Measurements from ENCODE around the gene ALG3.
A peak's percentile ranks its signal among the peaks of the same experiment; 100 is the strongest.

Gene ALG3

GRCh38 chr3:184259878-184260723 is 11.3 kb upstream of the ALG3 start:
- Histone ChIP-seq H3K27ac (ENCODE audit: low read length) (no peak overlapping the region), H3K9me3 (ENCODE audit: control insufficient read depth, insufficient read depth, low read length) (no peaks in the 10 kb centered on the region), H3K4me1 (ENCODE audit: control insufficient read depth, insufficient read depth, low read length) (0 out of 2 replicates have a peak, but pooled peaks cover 3% of the 10 kb centered on the region), H3K27me3 (ENCODE audit: control insufficient read depth, insufficient read depth, low read length) (peaks cover 14% of the 10 kb centered on the region; the same call in 1 of the 2 replicates), H3K36me3 (ENCODE audit: control insufficient read depth, insufficient read depth, low read length) (no peaks in the 10 kb centered on the region), H3K4me3 (ENCODE audit: low read length) (peak overlapping the region; percentile 88; the same call in 1 of the 2 replicates)
- no peak for DNase-seq (ENCODE audit: low read depth, low spot score)
- WGBS (ENCODE audit: insufficient coverage, insufficient read length): no CpG with 5 or more reads among the region's 91 CpGs

DNA sequence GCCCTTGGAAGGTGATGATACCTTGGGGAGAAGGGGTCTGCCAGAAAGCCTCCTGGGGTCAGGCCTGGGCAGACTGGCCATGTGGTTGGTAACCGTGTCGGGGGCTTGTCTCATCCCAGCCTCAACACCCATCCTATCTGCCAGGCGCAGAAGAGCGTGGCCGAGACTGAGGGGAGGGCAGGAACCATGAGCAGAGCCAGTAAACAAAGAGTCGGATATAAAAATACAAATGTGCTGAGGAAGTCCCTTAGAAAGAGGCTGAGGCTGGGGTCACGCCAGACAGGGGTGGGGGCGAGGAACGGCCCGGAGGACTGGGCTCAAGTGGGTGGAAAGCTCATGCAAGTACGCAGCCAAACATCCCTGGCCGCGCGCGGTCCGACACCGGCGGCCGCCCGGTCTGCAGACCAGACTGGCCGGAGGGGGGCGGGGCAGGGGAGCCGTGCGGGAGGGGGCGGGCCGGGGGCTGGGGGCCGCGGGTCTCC is 10.7 kb upstream of the ALG3 start:
- H3K27me3 ChIP-seq (ENCODE audit: control insufficient read depth, insufficient read depth, low read length): peaks cover 14% of the 10 kb centered on the region; the same call in 1 of the 2 replicates
- no peak for DNase-seq (ENCODE audit: low read depth, low spot score)
- 0 out of 2 replicates have a peak, but pooled peaks cover 3% of the 10 kb centered on the region for H3K4me1 ChIP-seq (ENCODE audit: control insufficient read depth, insufficient read depth, low read length)
- H3K4me3 ChIP-seq (ENCODE audit: low read length): no peak overlapping the region
- no peaks in the 10 kb centered on the region for H3K36me3 ChIP-seq (ENCODE audit: control insufficient read depth, insufficient read depth, low read length)
- H3K9me3 ChIP-seq (ENCODE audit: control insufficient read depth, insufficient read depth, low read length): no peaks in the 10 kb centered on the region
- WGBS (ENCODE audit: insufficient coverage, insufficient read length): no CpG with 5 or more reads among the region's 28 CpGs
- no peak overlapping the region for H3K27ac ChIP-seq (ENCODE audit: low read length)

DNA sequence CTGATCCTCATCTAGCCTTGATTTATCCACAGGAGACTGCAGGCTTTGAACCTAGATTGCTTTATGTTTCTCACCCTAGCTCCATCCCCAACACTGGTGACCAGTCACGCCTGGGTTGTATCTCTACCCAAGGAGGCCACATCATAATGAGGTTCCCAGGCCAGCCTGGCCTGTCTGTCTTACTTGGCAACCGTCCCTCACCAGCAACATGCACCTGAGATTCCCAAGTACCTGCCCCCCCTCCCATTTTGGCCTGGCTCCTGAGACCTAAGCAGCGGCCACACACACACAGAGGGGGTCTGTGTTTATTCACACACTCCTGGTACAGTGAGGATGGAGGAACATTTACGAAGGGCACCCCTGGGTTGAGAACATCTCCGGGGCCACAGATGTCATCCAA is 10.2 kb upstream of the ALG3 start:
- no CpG with 5 or more reads among the region's 5 CpGs for WGBS (ENCODE audit: insufficient coverage, insufficient read length)
- Histone ChIP-seq H3K4me1 (ENCODE audit: control insufficient read depth, insufficient read depth, low read length) (0 out of 2 replicates have a peak, but pooled peaks cover 3% of the 10 kb centered on the region), H3K36me3 (ENCODE audit: control insufficient read depth, insufficient read depth, low read length) (no peaks in the 10 kb centered on the region), H3K9me3 (ENCODE audit: control insufficient read depth, insufficient read depth, low read length) (no peaks in the 10 kb centered on the region), H3K27ac (ENCODE audit: low read length) (no peak overlapping the region), H3K27me3 (ENCODE audit: control insufficient read depth, insufficient read depth, low read length) (peaks cover 14% of the 10 kb centered on the region; the same call in 1 of the 2 replicates), H3K4me3 (ENCODE audit: low read length) (no peak overlapping the region)
- DNase-seq (ENCODE audit: low read depth, low spot score): no peak

GRCh38 chr3:184257083-184257915 is 8.5 kb upstream of the ALG3 start:
- H3K4me1 ChIP-seq (ENCODE audit: control insufficient read depth, insufficient read depth, low read length): no peaks in the 10 kb centered on the region
- DNase-seq (ENCODE audit: low read depth, low spot score): no peak
- no peak overlapping the region for H3K4me3 ChIP-seq (ENCODE audit: low read length)
- no CpG with 5 or more reads among the region's 23 CpGs for WGBS (ENCODE audit: insufficient coverage, insufficient read length)
- no peak overlapping the region for H3K27ac ChIP-seq (ENCODE audit: low read length)
- H3K27me3 ChIP-seq (ENCODE audit: control insufficient read depth, insufficient read depth, low read length): peaks cover 8% of the 10 kb centered on the region; the same call in 1 of the 2 replicates
- no peaks in the 10 kb centered on the region for H3K9me3 ChIP-seq (ENCODE audit: control insufficient read depth, insufficient read depth, low read length)
- H3K36me3 ChIP-seq (ENCODE audit: control insufficient read depth, insufficient read depth, low read length): no peaks in the 10 kb centered on the region

- Histone ChIP-seq H3K27me3 (ENCODE audit: control insufficient read depth, insufficient read depth, low read length) (peaks cover 8% of the 10 kb centered on the region; the same call in 1 of the 2 replicates), H3K27ac (ENCODE audit: low read length) (no peak overlapping the region), H3K4me3 (ENCODE audit: low read length) (no peak overlapping the region), H3K4me1 (ENCODE audit: control insufficient read depth, insufficient read depth, low read length) (no peaks in the 10 kb centered on the region), H3K9me3 (ENCODE audit: control insufficient read depth, insufficient read depth, low read length) (no peaks in the 10 kb centered on the region), H3K36me3 (ENCODE audit: control insufficient read depth, insufficient read depth, low read length) (no peaks in the 10 kb centered on the region)
- no CpG with 5 or more reads among the region's 3 CpGs for WGBS (ENCODE audit: insufficient coverage, insufficient read length)
- no peak for DNase-seq (ENCODE audit: low read depth, low spot score)
Observed at GRCh38 chr3:184255291-184256039, 6.7 kb upstream of the ALG3 start.

DNA sequence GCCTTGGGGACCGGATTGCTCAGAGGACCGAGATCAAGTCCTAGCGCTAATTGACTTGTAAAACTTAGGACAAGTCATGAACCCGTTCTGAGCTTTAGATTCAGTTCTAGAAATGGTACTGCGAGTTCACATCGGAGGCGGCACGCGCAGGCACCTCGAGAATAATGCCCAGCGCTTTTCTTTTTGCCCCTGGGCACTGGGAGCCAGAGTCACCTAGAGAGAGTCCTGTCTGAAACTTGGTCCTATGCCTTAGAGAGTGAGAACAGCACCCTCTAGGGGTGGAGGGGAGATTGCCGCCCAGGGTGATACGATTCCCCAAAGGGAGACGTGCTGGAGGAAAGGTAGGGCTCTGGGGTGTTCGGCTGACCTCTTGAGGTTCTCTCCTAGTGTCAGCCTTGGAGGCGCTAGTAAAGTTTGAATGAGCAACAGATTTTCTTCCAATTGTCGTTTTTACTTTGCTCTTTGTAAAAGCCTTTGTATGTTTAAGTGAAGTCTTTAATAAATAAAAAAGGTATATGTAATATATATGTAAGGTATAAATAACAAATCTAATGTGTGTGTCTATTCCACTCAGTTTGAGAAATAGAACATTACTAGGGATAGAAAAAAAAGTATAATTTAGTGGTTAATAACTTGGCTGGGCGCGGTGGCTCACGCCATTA is 1.5 kb upstream of the ALG3 start:
- H3K36me3 ChIP-seq (ENCODE audit: control insufficient read depth, insufficient read depth, low read length): peaks cover 2% of the 10 kb centered on the region; the same call in 1 of the 2 replicates

DNA sequence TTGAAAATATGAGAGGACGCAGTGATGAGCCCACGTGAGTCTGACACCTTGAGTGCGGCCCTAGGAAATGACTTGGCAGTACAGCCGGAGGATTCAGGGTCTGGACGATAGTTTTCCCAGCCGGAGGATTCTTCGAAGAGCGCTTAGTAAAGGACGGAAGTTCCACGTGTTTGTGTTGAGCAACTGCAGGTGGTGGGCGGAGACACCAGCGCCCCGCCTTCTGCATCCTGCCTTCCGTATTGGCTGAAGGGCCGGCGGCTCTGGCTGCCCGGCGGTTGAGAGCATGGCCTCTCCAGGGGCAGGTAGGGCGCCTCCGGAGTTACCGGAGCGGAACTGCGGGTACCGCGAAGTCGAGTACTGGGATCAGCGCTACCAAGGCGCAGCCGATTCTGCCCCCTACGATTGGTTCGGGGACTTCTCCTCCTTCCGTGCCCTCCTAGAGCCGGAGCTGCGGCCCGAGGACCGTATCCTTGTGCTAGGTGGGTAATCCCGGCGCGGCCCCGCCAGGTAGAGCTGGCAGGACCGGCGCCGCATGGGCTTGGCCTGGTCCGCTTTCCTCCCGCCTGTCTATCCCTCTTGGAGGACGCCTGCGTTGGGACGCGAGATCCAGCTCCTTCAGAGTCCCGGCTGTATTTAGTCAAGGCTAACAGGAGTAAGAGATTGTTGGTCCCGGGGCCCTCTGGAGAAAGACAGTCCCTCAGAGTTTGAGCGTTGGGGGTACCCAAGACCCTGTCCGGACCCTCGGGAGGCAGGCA is 827 bp upstream of the ALG3 start, which contains the start of gene EEF1AKMT4:
Gene EEF1AKMT4 (plus strand): TSS at position 261 of the 755 bp plus-strand sequence. CDS start 23 bp downstream, at position 284.
- no CpG with 5 or more reads among the region's 54 CpGs for WGBS (ENCODE audit: insufficient coverage, insufficient read length)

More for the DNA sequence above, 1.5 kb upstream of the ALG3 start:
- Histone ChIP-seq H3K4me3 (ENCODE audit: low read length) (peak overlapping the region; percentile 39; the same call in 1 of the 2 replicates), H3K9me3 (ENCODE audit: control insufficient read depth, insufficient read depth, low read length) (no peaks in the 10 kb centered on the region), H3K27me3 (ENCODE audit: control insufficient read depth, insufficient read depth, low read length) (no peaks in the 10 kb centered on the region), H3K27ac (ENCODE audit: low read length) (no peak overlapping the region), H3K4me1 (ENCODE audit: control insufficient read depth, insufficient read depth, low read length) (no peaks in the 10 kb centered on the region)
- no CpG with 5 or more reads among the region's 20 CpGs for WGBS (ENCODE audit: insufficient coverage, insufficient read length)
- peak; percentile 97 for DNase-seq (ENCODE audit: low read depth, low spot score)

GRCh38 chr3:184242297-184242685 is 6.5 kb downstream of the ALG3 start:
- peaks cover 21% of the 10 kb centered on the region; the same call in 1 of the 2 replicates for H3K36me3 ChIP-seq (ENCODE audit: control insufficient read depth, insufficient read depth, low read length)
- WGBS (ENCODE audit: insufficient coverage, insufficient read length): no CpG with 5 or more reads among the region's 5 CpGs
- H3K4me3 ChIP-seq (ENCODE audit: low read length): no peak overlapping the region
- H3K9me3 ChIP-seq (ENCODE audit: control insufficient read depth, insufficient read depth, low read length): no peaks in the 10 kb centered on the region
- no peaks in the 10 kb centered on the region for H3K27me3 ChIP-seq (ENCODE audit: control insufficient read depth, insufficient read depth, low read length)
- no peak for DNase-seq (ENCODE audit: low read depth, low spot score)
- H3K4me1 ChIP-seq (ENCODE audit: control insufficient read depth, insufficient read depth, low read length): 0 out of 2 replicates have a peak, but pooled peaks cover 4% of the 10 kb centered on the region
- H3K27ac ChIP-seq (ENCODE audit: low read length): no peak overlapping the region

More for the DNA sequence above, 827 bp upstream of the ALG3 start, which contains the start of gene EEF1AKMT4:
- Histone ChIP-seq H3K27ac (ENCODE audit: low read length) (no peak within 1 kb of the TSS), H3K4me1 (ENCODE audit: control insufficient read depth, insufficient read depth, low read length) (no peaks in the 10 kb centered on the region), H3K36me3 (ENCODE audit: control insufficient read depth, insufficient read depth, low read length) (peaks cover 8% of the 10 kb centered on the region; the same call in 1 of the 2 replicates), H3K27me3 (ENCODE audit: control insufficient read depth, insufficient read depth, low read length) (no peaks in the 10 kb centered on the region), H3K9me3 (ENCODE audit: control insufficient read depth, insufficient read depth, low read length) (no peaks in the 10 kb centered on the region), H3K4me3 (ENCODE audit: low read length) (peak within 1 kb of the TSS; percentile 84)
- DNase-seq (ENCODE audit: low read depth, low spot score): peak; percentile 99
